RPMI7951 (cell line): ENCODE data around the gene LIMCH1. TPM values are rescaled to one million over a fixed set of nuclear protein-coding genes. Genes with fewer than 3 reads are reported as not detected.

Experiments
- total RNA-seq: library from RNA; depleted of rRNA; stranded (reverse); fragments of >200 nt; shearing (Covaris generic); gene quantifications from 2 replicates; pipeline ENCODE4 v1.2.3, GENCODE V29; 2014; rRNA removed

LIMCH1 gene
- total RNA-seq, 1 experiment from 2014 or later, result 0.60 TPM

Other genes starting within 250 kb of the LIMCH1 start
- gene PHOX2B, start 210.6 kb downstream of the LIMCH1 start, total RNA-seq, result not detected in 2 replicates